ENCODE measurements around the gene TMEM184C.

The TMEM184C gene

DNA sequence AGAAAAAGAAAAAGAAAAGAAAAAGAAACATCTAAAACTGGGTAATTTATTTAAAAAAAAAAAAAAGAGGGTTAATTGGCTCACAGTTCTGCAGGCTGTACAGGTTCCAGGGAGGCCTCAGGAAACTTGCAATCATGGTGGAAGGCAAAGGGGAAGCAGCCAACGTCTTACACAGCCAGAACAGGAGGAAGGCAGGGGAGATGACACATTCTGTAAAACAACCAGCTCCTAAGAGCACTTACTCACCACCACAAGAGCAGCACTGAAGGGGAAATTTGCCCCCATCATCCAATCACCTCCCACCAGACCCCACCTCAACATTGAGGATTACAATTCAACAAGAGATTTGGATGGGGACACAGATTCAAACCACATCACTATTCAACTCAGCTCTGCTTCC lies 36.8 kb upstream of the TMEM184C start:
- DNase-seq (ENCODE audit: low read depth) = no peak
- TF ChIP-seq CTCF (IDR thresholded peaks at IDR 0.05; ENCODE audit: control insufficient read depth, extremely low read depth, insufficient read depth) = no peak
- no peak overlapping the region for H3K4me3 ChIP-seq (ENCODE audit: low read depth, low read length)

DNA sequence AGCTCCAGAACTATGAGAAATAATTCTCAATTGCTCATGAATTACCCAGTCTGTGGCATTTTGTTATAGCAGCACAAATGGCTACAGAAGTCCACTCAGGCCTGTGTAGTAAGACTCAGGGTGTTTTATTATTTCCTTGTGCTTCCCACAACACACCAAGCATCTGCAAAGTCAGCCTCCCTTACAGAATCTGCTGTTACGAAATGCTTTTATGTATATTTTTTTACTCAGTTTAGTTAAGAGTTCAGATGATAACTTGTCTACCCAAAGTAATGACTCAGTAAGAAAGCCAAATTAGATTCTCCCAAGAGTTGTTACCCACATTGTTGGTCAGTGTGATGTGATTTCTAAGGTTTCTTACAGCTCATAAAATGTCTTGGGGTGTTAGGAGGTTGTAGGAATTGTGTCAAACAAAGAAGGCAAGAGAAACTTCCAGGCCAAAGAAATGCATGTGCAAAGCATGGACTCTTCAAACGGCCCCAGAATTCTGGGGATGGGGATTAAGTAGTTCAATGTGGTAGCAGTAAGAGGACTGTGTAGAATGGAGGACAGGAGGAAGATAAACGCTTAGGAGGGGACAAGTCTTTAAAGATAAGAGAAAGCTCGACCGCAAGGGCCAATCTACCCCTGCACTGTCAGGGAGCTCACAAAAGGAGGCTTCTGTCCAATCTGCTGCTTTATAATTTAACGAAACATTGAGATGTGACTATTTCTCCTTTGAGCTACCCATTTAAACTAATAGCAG lies 35.4 kb upstream of the TMEM184C start:
- no peak for TF ChIP-seq CTCF (IDR thresholded peaks at IDR 0.05; ENCODE audit: control insufficient read depth, extremely low read depth, insufficient read depth)
- DNase-seq (ENCODE audit: low read depth) = no peak
- H3K4me3 ChIP-seq (ENCODE audit: low read depth, low read length) = no peak overlapping the region

DNA sequence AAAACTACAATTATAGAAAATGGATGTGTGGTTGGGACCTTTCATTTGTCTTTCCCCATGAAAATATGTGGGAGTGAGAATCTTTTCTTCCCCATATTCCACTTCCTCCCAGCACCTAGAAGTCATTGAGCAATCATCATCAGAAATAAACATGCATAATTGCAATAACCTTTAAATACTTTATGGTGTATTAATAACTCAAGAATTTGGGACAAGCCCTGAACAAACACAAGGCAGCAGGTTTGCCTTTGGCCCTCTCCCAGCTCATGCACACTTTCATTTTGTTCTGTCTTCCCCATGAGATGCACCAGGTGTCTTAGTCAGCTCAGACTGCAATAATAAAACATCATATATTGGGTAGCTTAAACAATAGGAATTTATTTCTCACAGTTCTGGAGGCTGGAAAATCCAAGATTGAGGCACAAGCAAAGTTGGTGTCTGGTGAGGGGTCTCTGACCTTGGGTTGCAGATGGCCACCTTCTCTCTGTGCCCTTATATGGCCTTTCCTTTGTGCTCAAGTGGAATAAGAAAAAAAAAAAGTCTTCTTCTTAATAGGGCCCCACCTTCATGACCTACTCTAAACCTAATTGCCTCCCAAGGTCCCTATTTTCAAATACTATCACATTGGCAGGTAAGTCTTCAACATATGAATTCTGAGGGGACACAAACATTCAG lies 34.7 kb upstream of the TMEM184C start:
- no peak for TF ChIP-seq CTCF (IDR thresholded peaks at IDR 0.05; ENCODE audit: control insufficient read depth, extremely low read depth, insufficient read depth)
- H3K4me3 ChIP-seq (ENCODE audit: low read depth, low read length) = no peak overlapping the region
- no peak for DNase-seq (ENCODE audit: low read depth)

GRCh38 chr4:147583876-147584275 lies 33.3 kb upstream of the TMEM184C start:
- DNase-seq (ENCODE audit: low read depth) = no peak
- no peak for TF ChIP-seq CTCF (IDR thresholded peaks at IDR 0.05; ENCODE audit: control insufficient read depth, extremely low read depth, insufficient read depth)

DNA sequence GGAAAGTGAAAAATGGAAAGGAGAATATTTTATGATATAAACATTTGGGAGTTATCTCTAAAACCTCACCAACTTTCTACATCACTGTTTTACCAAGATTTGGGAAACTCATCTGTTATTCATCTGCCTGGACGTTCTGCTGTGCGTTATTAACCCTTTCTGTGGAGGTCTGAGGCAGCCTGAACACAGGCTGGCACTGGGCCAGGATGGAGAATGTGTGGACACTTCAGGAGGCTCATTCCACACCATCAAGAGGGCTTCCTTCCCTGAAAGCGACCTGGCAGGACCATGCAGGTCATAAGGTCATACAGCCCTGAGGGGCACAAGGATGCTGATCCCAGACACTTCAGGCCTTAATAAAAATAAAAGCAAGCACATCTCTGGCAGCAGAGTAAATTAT lies 31.2 kb upstream of the TMEM184C start:
- TF ChIP-seq CTCF (IDR thresholded peaks at IDR 0.05; ENCODE audit: control insufficient read depth, extremely low read depth, insufficient read depth) = no peak
- no peak overlapping the region for H3K4me3 ChIP-seq (ENCODE audit: low read depth, low read length)
- DNase-seq (ENCODE audit: low read depth) = no peak

More at GRCh38 chr4:147583876-147584275, 33.3 kb upstream of the TMEM184C start:
- H3K4me3 ChIP-seq (ENCODE audit: low read depth, low read length) = no peak overlapping the region

GRCh38 chr4:147586637-147587036 lies 30.6 kb upstream of the TMEM184C start:
- TF ChIP-seq CTCF (IDR thresholded peaks at IDR 0.05; ENCODE audit: control insufficient read depth, extremely low read depth, insufficient read depth) = no peak
- no peak for DNase-seq (ENCODE audit: low read depth)
- no peak overlapping the region for H3K4me3 ChIP-seq (ENCODE audit: low read depth, low read length)

Data from LNCaP clone FGC (cell line).